ENCODE results near the gene IL22RA2.

The IL22RA2 gene

DNA sequence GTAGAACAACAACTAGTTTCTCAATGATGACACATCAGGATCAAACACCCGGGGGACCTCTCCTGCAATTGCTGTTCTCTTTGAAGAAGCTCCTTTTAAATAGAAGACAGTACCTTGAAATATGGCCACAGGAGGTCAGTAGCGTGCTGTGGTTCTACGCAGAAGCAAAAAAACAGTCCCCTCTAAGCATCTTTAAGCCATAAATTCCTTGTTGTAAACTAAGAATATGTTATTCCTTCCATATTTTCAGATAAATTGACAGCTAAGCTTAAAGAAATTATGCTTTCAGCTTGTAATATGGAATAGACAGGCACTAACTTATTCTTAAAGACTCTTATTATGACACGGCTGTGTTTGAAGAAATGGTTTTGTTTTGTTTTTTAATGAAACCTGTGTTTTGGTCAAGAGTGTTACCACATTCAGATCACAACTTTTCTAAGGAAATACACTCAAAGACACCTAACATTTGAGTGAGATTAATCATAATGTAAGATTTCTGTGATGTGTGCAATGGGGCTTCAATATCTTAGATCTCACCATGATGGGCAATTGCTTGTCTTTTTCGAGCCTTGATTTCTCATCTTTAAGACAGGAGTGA is 78.9 kb downstream of the IL22RA2 start:
- DNase-seq, result peak; percentile 70
